Thoracic aorta (tissue), 2 donors: Measurements from ENCODE around the gene UIMC1. TPM values are rescaled to one million over a fixed set of nuclear protein-coding genes. Genes with fewer than 3 reads are reported as not detected.

Source experiments
- ATAC-seq: fragments of 150-250 bp; one replicate; pipeline ENCODE4 v1.8.0; 2017; ENCODE audit warnings: low read depth; ENCODE audit not compliant: insufficient number of reproducible peaks, low FRiP score
- DNase-seq: peaks from one replicate; pipeline ENCODE4 v3.0.0-alpha.2; 2020; ENCODE audit warnings: low spot score
- H3K27ac ChIP-seq, 2 donors: fragments of 200-600 bp; sonication (generic); 1 replicate in 1 of 2; 2 replicates in 1 of 2; pipeline ENCODE4 v1.5.1; 2016; ENCODE audit warnings: mild to moderate bottlenecking in 2 of 2, moderate library complexity in 2 of 2
- H3K27me3 ChIP-seq: fragments of 200-600 bp; sonication (generic); replicated peaks from 2 replicates; pipeline ENCODE4 v1.6.0; 2016; ENCODE audit warnings: mild to moderate bottlenecking; ENCODE audit not compliant: insufficient read depth
- H3K36me3 ChIP-seq: fragments of 200-600 bp; sonication (generic); one replicate; pipeline ENCODE4 v1.5.1; 2016
- H3K4me1 ChIP-seq, 2 donors: fragments of 200-600 bp; sonication (generic); 1 replicate in 1 of 2; 2 replicates in 1 of 2; pipeline versions ENCODE4 v1.5.1 to v1.6.0; 2016; ENCODE audit warnings: low read depth in 2 of 2, mild to moderate bottlenecking in 1 of 2; ENCODE audit not compliant: control insufficient read depth in 1 of 2
- H3K4me3 ChIP-seq: fragments of 200-600 bp; sonication (generic); 2 replicates; pipeline ENCODE4 v1.5.1; 2016; ENCODE audit warnings: mild to moderate bottlenecking
- H3K9me3 ChIP-seq: fragments of 200-600 bp; sonication (generic); 2 replicates; pipeline ENCODE4 v1.5.1; 2016
- total RNA-seq, 2 donors: library from RNA; depleted of rRNA; stranded (reverse); fragments of >200 nt; gene quantifications; one replicate each; pipeline versions ENCODE4 v1.1.0 to v1.2.3, GENCODE V29; 2016
- TF ChIP-seq, protein P1 (sequence below): fragments of 200-600 bp; sonication (generic); IDR thresholded peaks from one replicate; pipeline ENCODE4 v1.5.1; 2019; ENCODE audit warnings: antibody characterized with exemption

UIMC1 gene
- total RNA-seq, 2 donors from 2014 or later: 27.3 to 40.9 TPM

DNA sequence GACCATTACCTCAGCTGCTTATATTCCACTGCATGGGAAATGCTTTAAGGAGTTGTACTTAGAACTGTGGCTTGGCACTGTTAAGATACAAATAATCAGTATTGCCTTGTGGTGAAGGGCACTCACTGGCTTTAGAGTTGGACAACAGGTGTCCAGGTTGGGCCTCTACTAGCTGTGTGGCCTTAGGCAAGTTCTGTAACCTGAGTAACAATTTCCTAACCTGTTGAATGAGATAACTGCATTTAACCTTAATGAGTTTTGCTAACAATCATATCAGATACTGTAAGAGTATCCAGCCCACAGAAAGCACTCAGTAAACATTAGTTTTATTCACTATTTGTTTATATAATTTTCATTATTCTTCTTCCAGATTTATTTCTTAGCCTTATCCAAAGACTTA is 90.2 kb downstream of the UIMC1 start:
- ATAC-seq: no peak
- no peak for DNase-seq
- Histone ChIP-seq H3K4me3 (no peak overlapping the region), H3K36me3 (peaks cover 3% of the 10 kb centered on the region), H3K27me3 (no peaks in the 10 kb centered on the region), H3K27ac (no peak overlapping the region), H3K9me3 (no peaks in the 10 kb centered on the region), H3K4me1 (no peaks in the 10 kb centered on the region)
- TF ChIP-seq, protein P1, sequence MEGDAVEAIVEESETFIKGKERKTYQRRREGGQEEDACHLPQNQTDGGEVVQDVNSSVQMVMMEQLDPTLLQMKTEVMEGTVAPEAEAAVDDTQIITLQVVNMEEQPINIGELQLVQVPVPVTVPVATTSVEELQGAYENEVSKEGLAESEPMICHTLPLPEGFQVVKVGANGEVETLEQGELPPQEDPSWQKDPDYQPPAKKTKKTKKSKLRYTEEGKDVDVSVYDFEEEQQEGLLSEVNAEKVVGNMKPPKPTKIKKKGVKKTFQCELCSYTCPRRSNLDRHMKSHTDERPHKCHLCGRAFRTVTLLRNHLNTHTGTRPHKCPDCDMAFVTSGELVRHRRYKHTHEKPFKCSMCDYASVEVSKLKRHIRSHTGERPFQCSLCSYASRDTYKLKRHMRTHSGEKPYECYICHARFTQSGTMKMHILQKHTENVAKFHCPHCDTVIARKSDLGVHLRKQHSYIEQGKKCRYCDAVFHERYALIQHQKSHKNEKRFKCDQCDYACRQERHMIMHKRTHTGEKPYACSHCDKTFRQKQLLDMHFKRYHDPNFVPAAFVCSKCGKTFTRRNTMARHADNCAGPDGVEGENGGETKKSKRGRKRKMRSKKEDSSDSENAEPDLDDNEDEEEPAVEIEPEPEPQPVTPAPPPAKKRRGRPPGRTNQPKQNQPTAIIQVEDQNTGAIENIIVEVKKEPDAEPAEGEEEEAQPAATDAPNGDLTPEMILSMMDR: no peak

DNA sequence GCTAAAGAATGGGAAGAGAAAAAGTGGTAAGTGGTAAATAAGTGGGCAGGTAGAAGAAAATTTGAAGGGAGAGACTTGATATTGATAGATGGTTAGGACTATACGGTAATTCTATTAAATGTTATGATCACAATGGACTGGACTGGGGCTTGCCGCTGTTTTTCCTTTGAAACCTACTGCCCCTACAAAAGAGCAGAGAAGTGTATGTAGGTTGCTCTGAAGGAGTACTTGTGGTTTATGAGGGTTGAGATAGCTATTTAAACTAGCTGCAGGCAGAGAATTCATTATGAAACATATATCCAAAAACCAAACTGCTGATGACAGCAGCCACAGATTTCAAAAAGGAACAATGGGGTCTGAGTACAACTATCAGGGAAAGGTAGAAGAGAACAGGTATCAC is 90.7 kb downstream of the UIMC1 start:
- H3K27me3 ChIP-seq: no peaks in the 10 kb centered on the region
- H3K36me3 ChIP-seq: peaks cover 3% of the 10 kb centered on the region
- TF ChIP-seq, protein P1: no peak
- DNase-seq (no peak), ATAC-seq (no peak)
- no peak overlapping the region for H3K4me3 ChIP-seq
- no peak overlapping the region for H3K27ac ChIP-seq
- no peaks in the 10 kb centered on the region for H3K4me1 ChIP-seq
- H3K9me3 ChIP-seq: no peaks in the 10 kb centered on the region

DNA sequence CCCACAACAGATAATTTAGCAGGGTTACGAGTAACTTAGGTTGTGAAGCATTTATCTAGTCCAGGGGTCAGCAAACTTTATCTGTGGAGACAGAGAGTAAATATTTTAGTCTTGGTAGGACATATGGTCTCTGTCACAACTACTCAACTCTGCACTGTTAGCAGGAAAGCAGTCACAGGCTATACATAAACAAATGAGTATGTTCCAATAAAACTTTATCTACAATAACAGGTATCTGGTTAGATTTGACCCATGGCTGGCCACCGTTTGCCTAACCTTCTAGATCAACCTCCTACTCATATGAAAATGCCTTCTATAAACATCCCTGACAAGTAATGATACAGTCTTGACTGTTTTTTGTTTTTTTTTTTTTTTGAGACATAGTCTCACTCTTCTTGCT is 94.5 kb downstream of the UIMC1 start:
- H3K4me3 ChIP-seq: no peak overlapping the region
- H3K9me3 ChIP-seq: no peaks in the 10 kb centered on the region
- TF ChIP-seq, protein P1: no peak
- no peak overlapping the region for H3K27ac ChIP-seq
- no peaks in the 10 kb centered on the region for H3K4me1 ChIP-seq
- H3K27me3 ChIP-seq: no peaks in the 10 kb centered on the region
- DNase-seq (no peak), ATAC-seq (no peak)
- H3K36me3 ChIP-seq: peaks cover 8% of the 10 kb centered on the region

DNA sequence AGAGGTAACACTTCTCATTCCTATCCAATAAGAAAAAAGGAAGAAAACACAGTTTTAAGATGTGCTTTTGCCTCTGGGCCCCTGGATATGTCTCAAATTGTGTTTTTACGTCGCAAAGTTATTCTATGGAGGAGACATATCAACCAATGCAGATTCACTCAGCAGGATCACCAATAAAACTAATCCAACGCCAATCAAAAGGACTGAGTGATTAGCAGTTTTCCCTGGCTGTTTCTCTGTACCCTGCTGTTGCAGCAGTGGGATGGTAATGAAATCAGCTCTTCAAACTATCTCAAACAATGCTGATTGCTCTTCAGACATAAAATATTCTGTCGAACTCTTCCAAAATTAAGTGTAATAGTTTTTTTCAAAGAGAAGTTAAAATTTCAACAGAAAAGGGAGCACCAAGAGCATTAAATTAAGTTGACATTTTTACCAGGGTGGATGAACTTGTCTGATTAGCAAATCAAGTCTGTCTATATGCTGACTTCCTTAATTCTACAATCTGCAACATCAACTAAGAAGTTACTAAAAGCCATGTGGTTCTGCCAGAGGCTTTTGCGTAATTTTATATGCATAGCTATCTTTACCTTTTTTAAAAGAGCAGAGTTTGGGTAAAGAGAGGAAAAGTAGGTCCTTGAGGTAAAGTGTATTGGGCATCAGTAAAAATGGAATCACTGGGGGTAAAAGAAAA is 97.8 kb downstream of the UIMC1 start:
- H3K36me3 ChIP-seq: peaks cover 32% of the 10 kb centered on the region

DNA sequence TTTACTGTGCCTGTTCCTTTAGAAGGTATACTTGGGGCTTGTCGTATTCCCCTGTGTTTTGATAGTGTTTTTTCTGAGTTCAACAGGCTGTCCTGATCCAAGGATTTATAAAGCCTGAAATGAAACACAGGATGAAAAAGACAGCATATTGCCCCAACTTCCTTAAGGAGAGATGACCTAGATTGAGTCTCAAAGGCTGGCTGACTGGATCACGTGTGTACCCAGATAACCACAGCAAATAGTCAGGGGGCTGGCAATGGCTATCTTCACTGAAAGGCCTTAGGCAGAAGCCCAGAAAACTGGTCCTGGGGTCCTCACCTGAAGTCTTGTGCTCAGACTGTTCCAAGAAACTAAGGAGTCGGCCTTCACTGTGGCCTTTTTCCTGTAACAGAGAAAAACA is 99.8 kb downstream of the UIMC1 start:
- Histone ChIP-seq H3K4me3 (no peak overlapping the region), H3K27me3 (no peaks in the 10 kb centered on the region), H3K36me3 (peaks cover 36% of the 10 kb centered on the region), H3K9me3 (no peaks in the 10 kb centered on the region), H3K27ac (no peak overlapping the region), H3K4me1 (no peaks in the 10 kb centered on the region)
- ATAC-seq (no peak), DNase-seq (no peak)
- TF ChIP-seq, protein P1: no peak

More for the DNA sequence above, 97.8 kb downstream of the UIMC1 start:
- Histone ChIP-seq H3K27me3 (no peaks in the 10 kb centered on the region), H3K27ac (no peak overlapping the region), H3K9me3 (no peaks in the 10 kb centered on the region), H3K4me1 (no peaks in the 10 kb centered on the region), H3K4me3 (no peak overlapping the region)
- ATAC-seq (no peak), DNase-seq (no peak)
- TF ChIP-seq, protein P1: no peak
